GM11168 (cell line): ENCODE data around the gene PITX2.

ENCODE experiments used
- in situ Hi-C: fragments of 300-500 bp; cut with MboI; formaldehyde crosslinking; loops from one replicate; pipeline ENCODE4 v1.12.0; 2022; ENCODE audit warnings: low sequenced_read_pairs; ENCODE audit not compliant: unreplicated experiment

PITX2 gene

DNA sequence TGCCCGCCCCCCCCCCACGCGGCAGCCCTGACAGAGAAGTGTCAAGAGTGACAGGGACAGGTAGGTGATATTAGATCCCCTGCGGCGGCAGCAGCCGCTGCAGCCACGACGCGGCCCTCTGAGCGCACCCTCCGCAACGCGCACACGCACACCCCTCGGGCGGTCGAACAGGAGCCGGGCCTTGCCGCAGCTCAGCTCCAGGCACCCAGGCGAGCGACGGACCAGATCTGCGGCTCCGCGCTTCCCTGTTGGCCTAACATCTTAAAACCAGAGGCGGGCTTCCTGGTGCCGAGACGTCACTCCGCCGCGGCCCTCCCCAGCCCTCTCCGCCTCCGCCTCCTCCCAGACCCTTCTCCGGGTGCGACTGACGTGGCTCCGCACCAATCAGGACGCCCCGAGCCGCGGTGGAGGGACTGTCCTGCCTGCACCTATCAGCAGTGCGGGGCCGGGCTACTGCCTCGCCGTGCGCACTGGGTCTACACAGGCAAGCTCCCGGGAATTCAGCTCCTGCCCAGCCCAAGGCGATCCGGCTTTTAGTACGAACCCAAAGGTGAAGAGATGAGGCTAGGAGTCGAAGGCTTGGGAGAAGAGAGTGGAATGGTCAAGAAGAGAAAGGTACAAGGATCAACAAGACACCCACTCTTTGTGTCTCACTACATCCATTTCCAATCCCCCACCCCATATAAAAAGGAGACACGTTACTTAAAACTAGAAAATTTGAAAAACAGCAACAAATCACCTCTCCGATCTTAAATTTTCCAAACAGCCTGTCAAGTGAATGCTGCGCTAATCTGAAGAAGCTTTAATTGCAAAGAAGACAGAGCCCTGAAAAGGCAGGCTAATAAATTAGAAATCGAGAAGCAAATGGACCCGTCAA is at the start of gene PITX2:
Gene PITX2, minus strand, starts transcription at position 237 of the 877 bp plus-strand sequence. CDS start 617 bp downstream, outside the sequence.
- in situ Hi-C loops = no loop called here

DNA sequence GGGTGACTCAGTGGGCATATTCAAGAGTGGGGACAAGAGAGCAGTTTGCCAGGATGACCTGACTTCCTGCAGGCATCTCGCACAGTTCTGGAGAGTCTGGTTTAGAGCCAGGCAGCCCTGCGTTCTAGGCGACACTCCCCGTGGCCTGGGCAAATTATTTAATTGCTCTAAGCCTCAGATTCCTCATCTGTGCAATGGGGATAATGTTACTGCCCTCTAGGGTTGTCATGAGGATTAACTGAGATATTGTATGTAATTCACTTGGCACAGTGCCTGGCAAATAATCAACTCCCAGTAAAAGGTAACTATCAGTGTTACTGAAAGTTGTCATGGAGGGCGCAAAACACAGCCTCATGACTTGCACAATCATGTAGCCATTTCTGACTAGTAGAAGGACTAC is 48.8 kb upstream of the PITX2 start:
- in situ Hi-C loops = no loop called here

DNA sequence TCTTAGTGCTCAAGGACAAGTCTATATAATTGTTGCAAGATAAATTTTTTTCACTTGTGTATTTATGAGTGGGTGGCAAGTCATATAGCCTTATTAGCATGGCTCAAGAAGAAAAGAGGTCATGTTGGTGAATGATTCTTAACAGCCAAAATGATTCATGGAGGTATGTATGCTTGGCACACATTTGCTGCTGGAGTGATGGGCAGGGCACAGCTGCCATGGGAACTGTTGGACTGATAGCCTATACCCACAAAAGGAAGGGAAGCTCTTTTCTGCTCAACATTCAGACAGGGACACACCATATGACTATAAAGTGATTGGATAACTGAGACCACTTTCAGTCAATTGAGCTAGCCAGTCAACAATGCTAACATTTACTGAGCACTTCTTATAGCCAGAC is 46.8 kb upstream of the PITX2 start:
- in situ Hi-C loops = no loop called here

DNA sequence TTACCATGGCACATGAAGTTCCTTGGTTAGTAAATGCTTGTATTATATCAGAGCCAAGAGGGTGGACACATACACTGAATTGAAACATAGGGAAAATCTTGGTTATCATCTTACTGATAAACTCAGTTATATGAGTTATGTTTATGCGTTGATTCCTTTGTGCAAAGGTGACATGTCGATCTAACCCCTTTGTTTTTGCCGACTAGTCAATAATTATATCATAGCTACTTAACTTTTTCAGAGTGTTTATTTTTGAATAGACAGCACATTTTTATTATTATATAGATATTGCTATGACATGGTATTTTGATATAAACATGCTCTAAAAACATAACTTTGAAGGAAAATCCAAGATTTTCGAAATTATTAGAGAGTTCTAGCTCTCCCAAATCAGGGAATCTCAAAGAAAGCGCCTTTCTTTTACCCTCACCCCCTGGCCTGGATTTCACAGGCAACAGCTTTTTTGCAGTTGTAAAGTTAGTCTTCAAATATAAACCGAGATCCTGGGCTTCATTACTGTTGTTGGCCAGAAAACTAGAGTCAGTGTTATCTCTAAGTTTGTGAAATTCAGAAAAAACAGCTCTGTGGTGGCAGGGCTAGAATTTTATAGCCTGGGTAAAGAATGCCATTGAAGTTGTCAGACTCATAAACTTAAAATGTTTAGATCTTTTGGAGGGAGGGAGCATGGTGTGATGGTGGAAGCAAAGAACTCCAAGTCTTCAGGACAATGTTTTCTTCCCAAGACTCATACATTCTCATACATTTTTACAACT is 45.8 kb upstream of the PITX2 start:
- in situ Hi-C loops = no loop called here

DNA sequence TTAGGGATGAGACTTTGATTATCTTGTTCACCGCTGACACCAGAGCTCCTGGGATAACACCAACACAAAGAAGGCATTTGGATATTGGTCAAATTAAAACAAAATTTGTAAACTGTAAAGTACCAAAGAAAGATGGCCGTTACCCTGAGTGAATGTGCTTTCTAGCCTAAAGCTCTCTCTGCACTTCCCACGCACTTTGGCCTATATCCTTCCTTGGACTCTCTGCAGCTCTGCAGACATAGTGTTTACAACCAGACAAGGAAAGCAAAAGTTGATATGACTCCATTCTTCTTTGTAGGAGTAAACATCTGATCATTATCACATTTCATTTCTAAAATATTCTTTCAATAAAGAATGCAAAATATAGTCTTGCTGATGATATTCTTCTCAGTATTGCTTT is 44.8 kb upstream of the PITX2 start:
- in situ Hi-C loops = no loop called here

DNA sequence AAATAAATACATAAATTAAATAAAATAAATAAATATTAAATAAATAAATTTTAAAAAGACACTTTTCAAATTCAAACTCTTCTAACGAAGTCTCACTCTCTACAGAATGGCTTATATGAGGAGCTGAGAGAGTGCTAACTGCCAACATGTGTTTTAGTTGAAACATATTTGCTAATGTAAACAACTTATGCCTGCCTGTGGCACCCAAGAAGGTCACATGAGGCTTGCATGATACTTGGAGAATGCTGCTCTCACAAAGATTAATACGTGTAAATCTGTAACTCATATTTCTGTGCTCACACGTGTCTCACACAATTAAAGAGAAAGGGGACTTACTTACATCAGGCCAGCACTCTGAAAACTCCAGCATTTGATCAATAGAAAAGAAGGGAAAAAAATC is 43.2 kb upstream of the PITX2 start:
- in situ Hi-C loops = no loop called here

DNA sequence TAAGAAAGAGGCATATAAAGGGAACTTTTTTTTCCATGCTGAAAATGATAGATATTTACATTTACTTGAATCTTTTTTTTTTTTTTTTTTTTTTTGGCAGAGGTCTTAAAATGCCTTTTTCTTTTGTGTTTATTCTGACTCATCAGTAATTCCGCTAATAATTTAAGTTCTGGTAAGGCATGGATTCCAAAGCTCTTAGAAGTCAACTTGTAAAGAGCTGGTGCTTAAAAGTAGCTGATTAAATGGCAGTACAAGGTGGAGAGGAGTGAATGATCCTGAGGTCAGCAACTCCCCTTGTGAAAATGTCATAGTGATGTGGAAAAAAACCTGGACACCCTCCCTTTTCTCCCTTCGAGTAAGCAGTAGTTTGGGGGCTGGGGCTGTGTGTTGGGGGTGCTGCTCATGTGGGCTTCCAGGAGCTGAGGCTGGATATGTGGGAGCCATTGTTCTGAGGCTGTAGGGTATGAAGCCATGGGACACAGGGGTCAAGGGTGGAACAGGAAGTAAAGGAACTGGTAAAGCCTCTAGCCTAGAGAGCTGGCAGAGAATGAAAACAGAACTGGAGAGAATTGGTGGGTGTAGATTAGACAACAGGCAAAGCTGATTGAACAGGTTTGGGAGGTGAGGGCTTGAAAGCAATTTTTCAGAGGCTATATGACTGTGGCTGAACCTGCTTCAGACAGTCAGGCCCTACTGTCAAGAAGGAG is 41.0 kb upstream of the PITX2 start:
- in situ Hi-C loops = no loop called here

DNA sequence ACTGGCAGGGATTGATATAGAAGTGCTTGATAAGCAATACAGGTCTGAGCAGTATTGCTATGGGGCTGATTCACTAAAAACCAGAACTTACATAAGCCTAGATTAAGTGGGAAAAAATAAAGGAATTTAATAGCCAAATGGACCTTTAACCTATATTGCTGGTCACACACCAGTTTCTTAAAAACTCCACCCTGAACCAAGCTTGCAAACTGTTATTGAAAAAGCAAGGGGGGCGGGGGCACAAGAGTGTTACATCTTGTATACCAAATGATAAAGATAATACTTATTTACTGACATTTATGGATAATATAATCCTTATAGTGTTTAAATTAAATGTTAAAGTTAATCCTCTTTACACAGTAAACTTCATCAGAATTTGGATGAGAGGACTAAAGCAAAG is 40.3 kb upstream of the PITX2 start:
- in situ Hi-C loops = no loop called here

DNA sequence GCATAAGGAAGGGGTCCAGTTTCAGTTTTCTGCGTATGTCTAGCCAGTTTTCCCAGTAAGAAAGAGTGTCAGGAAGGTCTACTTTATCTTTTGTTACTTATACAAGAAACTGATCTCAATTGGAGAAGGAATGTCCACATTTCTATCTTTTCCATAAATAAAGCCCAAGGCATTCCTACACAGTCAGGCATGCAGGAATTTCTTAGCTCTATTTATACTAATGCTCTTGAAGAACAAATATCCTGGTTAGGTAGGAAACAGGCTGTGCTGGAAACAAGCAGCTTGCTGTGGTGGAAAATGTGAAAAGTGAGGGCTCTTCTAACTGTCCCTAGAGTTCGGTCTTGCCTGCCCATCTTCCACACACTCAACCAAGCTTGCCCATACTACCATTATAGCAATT is 37.9 kb upstream of the PITX2 start:
- in situ Hi-C loops = no loop called here

DNA sequence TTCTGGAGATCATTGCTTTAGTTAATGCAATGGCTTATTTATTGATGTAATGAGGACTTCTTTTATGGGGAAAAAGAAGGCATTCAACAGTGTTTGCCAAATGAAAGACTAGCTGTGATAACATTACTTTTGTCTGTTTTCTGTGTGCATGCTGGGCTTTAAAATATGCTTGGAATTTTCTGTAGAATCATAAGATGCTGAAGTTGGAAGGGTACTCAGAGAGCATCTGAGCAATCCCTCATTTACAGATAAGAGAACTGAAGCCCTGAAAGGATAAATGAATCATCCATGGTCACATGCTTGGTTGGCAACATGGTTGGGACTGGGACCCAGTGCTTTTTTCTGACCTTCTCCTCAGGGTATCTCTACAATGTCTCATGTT is 31.4 kb upstream of the PITX2 start:
- in situ Hi-C loops = no loop called here

DNA sequence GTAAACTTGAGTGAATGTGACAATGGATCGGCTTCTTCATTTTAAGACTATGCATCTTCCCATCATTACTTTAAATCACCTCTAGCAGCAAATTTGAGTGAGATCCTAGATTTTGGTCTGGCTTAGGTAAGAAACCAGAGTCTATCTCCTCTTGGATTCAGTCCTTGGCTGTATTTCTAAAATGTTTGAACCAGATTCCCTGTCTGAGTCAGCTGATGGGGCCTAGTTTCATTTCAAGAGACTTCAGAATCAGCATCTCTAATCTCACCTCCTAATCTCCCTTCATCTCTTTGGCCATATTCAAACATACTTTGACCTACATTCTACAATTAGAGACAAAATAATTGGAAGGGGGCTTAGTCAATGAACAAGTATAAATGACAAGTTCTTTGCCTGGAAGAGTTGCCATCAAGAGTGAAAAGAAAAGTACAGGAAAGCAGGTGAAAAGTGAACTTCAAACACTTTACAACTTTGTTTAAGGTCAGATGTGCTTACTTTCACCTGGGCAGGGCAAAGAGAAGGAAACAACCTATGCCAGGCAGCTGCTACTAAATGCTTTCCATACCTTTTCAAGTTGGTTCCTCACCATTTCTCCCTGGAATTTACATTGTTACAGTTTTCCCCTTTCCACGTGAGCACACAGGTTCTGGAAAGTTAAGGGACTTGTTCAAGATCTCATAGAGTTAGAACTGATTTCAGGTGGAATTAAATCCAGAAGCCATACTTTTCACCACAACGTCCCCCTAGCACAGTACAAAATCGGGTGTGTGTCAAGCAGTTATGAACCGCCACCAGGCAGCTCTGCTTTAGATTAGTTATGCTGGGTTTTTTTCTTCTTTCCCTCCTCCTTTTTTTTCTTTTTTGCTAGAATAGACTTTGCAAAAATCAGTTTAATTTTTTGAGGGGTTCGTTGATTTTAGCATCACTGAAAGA is 30.7 kb upstream of the PITX2 start:
- in situ Hi-C loops = no loop called here

DNA sequence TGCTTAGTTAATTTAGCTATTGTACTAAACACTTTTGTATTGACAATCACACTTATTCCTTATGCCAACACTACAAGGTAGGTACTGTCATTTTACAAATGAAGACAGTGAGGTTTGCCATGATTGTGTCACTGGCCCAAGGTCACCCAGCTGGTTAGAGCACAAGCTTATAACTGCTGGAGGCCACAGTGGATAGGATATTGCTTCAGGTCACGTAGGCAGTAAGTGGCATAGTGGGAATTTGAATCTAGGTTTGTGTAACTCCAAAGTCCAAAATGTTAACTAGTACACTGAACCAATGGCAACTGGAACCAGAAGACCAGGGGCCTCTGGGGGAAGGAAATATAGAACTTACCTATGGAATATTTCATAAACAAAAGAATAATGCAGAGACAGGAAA is 21.1 kb upstream of the PITX2 start:
- in situ Hi-C loops = loop anchor here (25.0 kb wide), 3 partner anchors 318 to 993 kb away; no protein-coding TSS in a partner anchor

DNA sequence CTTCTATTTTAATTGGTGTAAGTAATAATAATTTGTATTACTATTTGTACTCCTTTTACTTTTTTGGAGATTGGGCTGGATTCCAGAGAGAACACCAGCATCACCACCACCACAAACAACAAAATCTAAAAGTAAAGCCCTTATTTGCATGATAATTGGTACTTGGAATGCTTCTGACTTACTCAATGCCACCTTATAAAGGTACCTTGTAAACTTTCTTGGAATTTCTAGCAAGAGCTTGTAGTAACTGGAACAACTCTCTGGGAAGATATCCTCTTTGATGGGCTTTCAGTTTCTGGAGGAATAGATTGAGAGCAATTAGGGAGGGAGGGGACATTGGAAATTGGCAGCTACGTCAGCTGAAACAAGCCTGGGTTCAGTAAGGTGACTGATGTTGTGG is 20.2 kb upstream of the PITX2 start:
- in situ Hi-C loops = loop anchor here (25.0 kb wide), 3 partner anchors 319 to 994 kb away; no protein-coding TSS in a partner anchor

DNA sequence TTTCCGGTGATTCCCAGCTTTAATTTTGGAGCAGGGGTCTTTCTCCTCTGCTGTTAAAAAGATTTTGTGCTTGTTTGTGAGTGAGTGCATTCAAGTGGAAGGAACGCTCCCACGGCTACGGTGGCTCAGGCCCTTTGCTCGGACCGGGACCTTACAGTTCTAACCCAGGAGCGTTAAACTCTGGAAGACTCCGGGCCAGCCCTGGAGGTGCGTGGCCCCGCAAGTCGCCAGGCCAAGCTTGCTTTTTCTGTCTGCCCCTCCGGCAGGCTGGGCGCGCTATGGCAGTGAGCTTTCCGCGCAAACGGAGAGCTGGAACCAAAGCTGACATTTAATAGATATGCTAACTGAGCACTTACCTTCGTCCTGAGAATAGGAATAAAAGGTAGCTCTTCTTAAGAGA is 18.3 kb upstream of the PITX2 start:
- in situ Hi-C loops = loop anchor here (25.0 kb wide), 3 partner anchors 321 to 996 kb away; no protein-coding TSS in a partner anchor

DNA sequence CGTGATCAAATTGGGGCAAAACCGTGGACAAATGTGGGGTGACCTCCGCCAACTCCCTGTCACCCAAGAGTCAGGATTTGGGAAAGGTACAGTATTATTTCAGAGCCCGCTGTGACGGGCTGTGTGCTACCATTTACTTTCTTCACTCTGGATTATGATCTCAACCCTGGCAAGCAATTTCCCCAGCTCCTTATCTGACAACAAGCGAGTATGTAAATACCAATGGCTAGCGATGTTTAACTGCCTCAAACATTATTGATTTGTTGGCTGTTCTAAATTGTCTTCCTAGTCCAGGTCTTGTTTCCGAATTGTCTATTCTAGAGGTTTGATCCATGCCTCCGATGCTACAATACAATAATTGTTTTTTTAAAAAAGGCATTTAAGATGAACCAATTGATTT is 17.7 kb upstream of the PITX2 start:
- in situ Hi-C loops = loop anchor here (25.0 kb wide), 3 partner anchors 322 to 997 kb away; no protein-coding TSS in a partner anchor

DNA sequence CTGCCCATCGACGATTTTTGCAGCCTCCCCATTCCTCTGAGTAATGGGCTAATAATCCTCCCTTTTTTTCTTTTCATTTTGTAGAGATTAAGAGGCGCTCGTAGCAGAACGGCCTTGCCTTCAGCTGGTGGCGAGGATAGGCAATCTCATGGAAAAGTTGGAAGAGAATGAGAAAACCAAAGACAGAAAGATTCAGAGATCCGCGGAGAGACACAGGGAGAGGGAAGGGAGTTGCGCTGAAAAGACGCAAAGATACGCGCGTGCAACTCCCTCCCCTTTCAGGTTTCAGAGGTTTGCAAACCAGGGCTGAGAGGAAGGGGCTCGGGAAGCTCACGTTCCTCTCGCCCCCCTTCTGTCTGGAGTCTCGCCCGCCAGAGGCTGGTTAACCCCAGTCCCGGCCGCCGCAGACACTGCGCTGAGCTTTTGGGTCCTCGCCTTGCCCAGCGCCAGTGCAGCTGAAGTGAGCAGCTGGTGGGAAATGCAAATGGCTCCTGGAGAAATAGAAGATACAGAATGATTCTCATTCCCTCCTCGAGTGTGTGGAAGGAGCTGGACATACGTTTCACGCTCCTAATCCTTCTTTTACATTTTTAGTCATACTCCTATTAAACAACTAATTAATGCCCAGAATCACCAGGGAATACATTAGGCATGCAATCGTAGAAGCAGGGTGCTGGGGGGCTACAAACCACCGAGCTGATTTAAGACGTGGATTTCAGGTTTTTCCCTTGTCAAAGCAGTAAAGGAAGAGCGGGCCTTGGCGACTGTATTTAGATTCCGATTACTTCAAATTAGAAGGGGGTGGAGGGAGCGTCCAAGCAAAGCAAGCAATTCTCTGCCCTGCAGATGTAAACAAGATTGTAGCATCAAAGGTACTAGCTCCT is 16.6 kb upstream of the PITX2 start:
- in situ Hi-C loops = loop anchor here (25.0 kb wide), 3 partner anchors 323 to 998 kb away; no protein-coding TSS in a partner anchor

DNA sequence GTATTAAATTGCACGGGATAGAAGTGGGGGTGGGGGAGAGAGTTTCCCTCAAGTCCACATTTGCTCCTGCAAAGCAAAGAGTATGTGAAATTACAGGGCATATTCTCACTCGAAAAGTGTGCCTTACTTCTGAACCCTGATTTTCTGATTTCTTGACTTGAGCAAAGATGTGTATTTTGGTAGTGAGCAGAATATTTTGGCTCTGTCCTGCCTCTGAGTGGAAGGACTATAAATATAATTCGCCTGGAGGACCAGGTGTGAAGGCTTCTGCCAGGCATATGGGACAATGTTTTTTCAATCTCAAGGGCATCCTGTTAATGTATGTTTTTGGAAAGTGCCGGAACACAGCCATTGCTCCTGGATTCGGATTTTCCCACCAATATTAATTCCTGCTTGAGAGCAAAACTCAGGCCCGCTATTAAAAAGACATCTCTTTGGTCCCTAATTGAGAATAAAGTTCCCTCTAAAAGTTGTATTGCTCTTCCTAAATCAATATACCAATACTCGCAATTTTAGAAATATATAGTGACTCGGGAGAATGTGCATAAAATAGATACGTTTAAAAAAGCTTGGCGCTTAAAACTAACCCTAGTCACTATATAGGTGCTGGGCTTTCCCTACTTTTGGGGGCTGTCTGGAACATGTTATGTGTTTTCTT is 15.3 kb upstream of the PITX2 start:
- in situ Hi-C loops = loop anchor here (25.0 kb wide), 3 partner anchors 324 to 999 kb away; no protein-coding TSS in a partner anchor
